Endothelial cell of umbilical vein (primary cell): Measurements from ENCODE around the gene ADAMTS19. TPM values are rescaled to one million over a fixed set of nuclear protein-coding genes. Genes with fewer than 3 reads are reported as not detected.
"Not testable (repeated sequence)": the region's sequence is repeated elsewhere in the genome, so short reads cannot be mapped to it uniquely, and the experiment has no call there.

Experiments used
- BruUV-seq: library from RNA; stranded (reverse); fragments of 400-500 nt; replicated peaks from 2 replicates; lab custom pipeline; 2021; lab: Mats Ljungman, UMichigan
- CTCF ChIA-PET: fragments of 300-600, 350-600 bp; sonication (Branson Sonifier 250); formaldehyde crosslinking; loops from one replicate; lab custom pipeline; 2021; ENCODE audit warnings: antibody characterized with exemption, inconsistent platforms; lab: Charles Lee
- POLR2A ChIA-PET: fragments of 300-600, 350-600 bp; sonication (Branson Sonifier 250); formaldehyde crosslinking; loops from one replicate; lab custom pipeline; 2021; ENCODE audit warnings: antibody characterized with exemption, inconsistent platforms; lab: Charles Lee
- DNase-seq: peaks from one replicate; pipeline ENCODE4 v3.0.0-alpha.2; 2011; ENCODE audit warnings: low read depth, low spot score
- FAIRE-seq: peaks from 2 replicates; lab custom pipeline; 2011; peaks lifted over from hg19 to GRCh38; lab: Jason Lieb, UNC
- H2AFZ ChIP-seq: 2 replicates; pipeline ENCODE4 v1.6.0; 2012; ENCODE audit warnings: low read depth, low read length, control low read depth, inconsistent platforms
- H3K27ac ChIP-seq: 2 replicates; pipeline ENCODE4 v1.5.1; 2011; ENCODE audit warnings: low read depth, mild to moderate bottlenecking, control low read depth, low read length, moderate library complexity; ENCODE audit not compliant: insufficient read depth
- H3K27me3 ChIP-seq, 2 experiments: 2 replicates each; pipeline versions ENCODE4 v1.6.0 to v1.6.1; 2011; ENCODE audit warnings: low read length in 2 of 2, mixed read lengths in 1 of 2; ENCODE audit not compliant: control insufficient read depth in 2 of 2, insufficient read depth in 2 of 2
- H3K36me3 ChIP-seq, 2 experiments: 2 replicates in 1 of 2; 3 replicates in 1 of 2; pipeline ENCODE4 v1.5.1; 2011; ENCODE audit warnings: low read length in 2 of 2, mild to moderate bottlenecking in 1 of 2, moderate library complexity in 1 of 2; ENCODE audit not compliant: control insufficient read depth in 2 of 2, insufficient read depth in 2 of 2; ENCODE audit errors: extremely low read depth in 1 of 2
- H3K4me1 ChIP-seq: 3 replicates; pipeline ENCODE4 v1.5.1; 2011; ENCODE audit warnings: mild to moderate bottlenecking, low read length; ENCODE audit not compliant: control insufficient read depth, insufficient read depth; ENCODE audit errors: extremely low read depth
- H3K4me2 ChIP-seq: 2 replicates; pipeline ENCODE4 v1.6.1; 2011; ENCODE audit warnings: low read length, control low read depth, mixed read lengths; ENCODE audit not compliant: insufficient read depth
- H3K4me3 ChIP-seq, 3 experiments: fragments of 200-600 bp in 1 of 3; sonication (generic), shearing (Covaris generic) in 1 of 3; replicated peaks in 1 of 3; 2 replicates each; pipeline ENCODE4 v1.5.1; 2011 to 2016; ENCODE audit warnings: control low read depth in 3 of 3, low read length in 3 of 3, mild to moderate bottlenecking in 2 of 3, inconsistent platforms in 1 of 3, low read depth in 1 of 3, moderate library complexity in 1 of 3; ENCODE audit not compliant: insufficient read depth in 1 of 3
- H3K79me2 ChIP-seq: 2 replicates; pipeline ENCODE4 v1.6.0; 2012; ENCODE audit warnings: low read length, inconsistent platforms; ENCODE audit not compliant: control insufficient read depth, insufficient read depth
- H3K9ac ChIP-seq: replicated peaks from 2 replicates; pipeline ENCODE3; 2011; ENCODE audit warnings: low read length, control low read depth; ENCODE audit not compliant: insufficient read depth; ENCODE audit errors: extremely low read depth
- H3K9me1 ChIP-seq: replicated peaks from 3 replicates; pipeline ENCODE4 v1.6.0; 2011; ENCODE audit warnings: mild to moderate bottlenecking, low read length; ENCODE audit not compliant: control insufficient read depth, insufficient read depth; ENCODE audit errors: extremely low read depth
- H3K9me3 ChIP-seq: replicated peaks from 2 replicates; pipeline ENCODE4 v1.5.1; 2012; ENCODE audit warnings: low read length, inconsistent platforms; ENCODE audit not compliant: control insufficient read depth, insufficient read depth
- H4K20me1 ChIP-seq: replicated peaks from 2 replicates; pipeline ENCODE3; 2011; ENCODE audit warnings: mild to moderate bottlenecking, low read length; ENCODE audit not compliant: control insufficient read depth, insufficient read depth; ENCODE audit errors: extremely low read depth
- EZH2 ChIP-seq: IDR thresholded peaks from 2 replicates; pipeline ENCODE4 v1.6.1; 2012; ENCODE audit warnings: borderline replicate concordance, low read depth, mild to moderate bottlenecking, moderate library complexity, low read length, inconsistent platforms; ENCODE audit not compliant: severe bottlenecking
- FOS ChIP-seq: IDR thresholded peaks from 2 replicates; pipeline ENCODE4 v1.6.1; 2011; ENCODE audit warnings: mild to moderate bottlenecking, low read length, moderate library complexity, borderline replicate concordance; ENCODE audit not compliant: insufficient read depth
- GATA2 ChIP-seq: IDR thresholded peaks from 2 replicates; pipeline ENCODE4 v1.7.0; 2011; ENCODE audit warnings: low read depth, mild to moderate bottlenecking, moderate library complexity, mixed read lengths, low read length; ENCODE audit not compliant: insufficient read length, insufficient read depth
- JUN ChIP-seq: IDR thresholded peaks from 2 replicates; pipeline ENCODE4 v1.6.1; 2011; ENCODE audit warnings: borderline replicate concordance, low read depth; ENCODE audit not compliant: insufficient read length, insufficient read depth
- MYC ChIP-seq: IDR thresholded peaks from one replicate; pipeline ENCODE4 v1.6.1; 2011; ENCODE audit warnings: mild to moderate bottlenecking, low read depth, low read length
- POLR2A ChIP-seq: IDR thresholded peaks from 2 replicates; pipeline ENCODE4 v1.6.1; 2012; ENCODE audit warnings: low read depth, mild to moderate bottlenecking, control low read depth, low read length
- POLR2AphosphoS5 ChIP-seq: IDR thresholded peaks from 2 replicates; pipeline ENCODE4 v1.6.1; 2012; ENCODE audit warnings: low read depth, mild to moderate bottlenecking, control low read depth, low read length, moderate library complexity; ENCODE audit not compliant: insufficient read depth
- dilution Hi-C: fragments of 300-500 bp; cut with MboI; formaldehyde crosslinking; loops from one replicate; pipeline ENCODE4 v1.15.0; 2019; ENCODE audit warnings: low sequenced_read_pairs; ENCODE audit not compliant: extremely low pct_ligation_motif_present
- intact Hi-C: fragments of 100-400 bp; cut with micrococcal nuclease; formaldehyde crosslinking; loops from one replicate; pipeline ENCODE4 v1.10.0; 2022
- polyA plus RNA-seq, 4 experiments: library from polyadenylated mRNA; depleted of rRNA in 3 of 4; stranded (reverse) in 3 of 4; unstranded in 1 of 4; fragments of >200 nt; gene quantifications; 2 replicates each; pipeline versions ENCODE4 v1.2.1 to v1.2.3, GENCODE V29; 2011 to 2012; ENCODE audit warnings: missing spikeins in 1 of 4
- total RNA-seq: library from RNA; stranded (reverse); gene quantifications from 2 replicates; pipeline ENCODE4 v1.2.3, GENCODE V29; 2021
- TF ChIP-seq, protein P1 (sequence below): IDR thresholded peaks from 2 replicates; pipeline ENCODE4 v1.6.1; 2011; ENCODE audit not compliant: insufficient read depth, insufficient read length

Gene ADAMTS19
- total and polyA plus RNA-seq, 2 donors (not counting 3 experiments of a cell fraction or from before 2014, with no cell fraction given): not detected

- H3K27ac ChIP-seq, H4K20me1 ChIP-seq, DNase-seq, H2AFZ ChIP-seq, BruUV-seq, intact Hi-C loops, H3K36me3 ChIP-seq, H3K4me2 ChIP-seq, H3K9ac ChIP-seq, CTCF ChIA-PET, POLR2A ChIA-PET, H3K4me1 ChIP-seq, FAIRE-seq, H3K79me2 ChIP-seq, dilution Hi-C loops, H3K27me3 ChIP-seq, H3K9me1 ChIP-seq, H3K9me3 ChIP-seq, H3K4me3 ChIP-seq: not testable (repeated sequence)
These were observed 124.4 kb downstream of the ADAMTS19 start for GRCh38 chr5:129584496-129584895.

DNA sequence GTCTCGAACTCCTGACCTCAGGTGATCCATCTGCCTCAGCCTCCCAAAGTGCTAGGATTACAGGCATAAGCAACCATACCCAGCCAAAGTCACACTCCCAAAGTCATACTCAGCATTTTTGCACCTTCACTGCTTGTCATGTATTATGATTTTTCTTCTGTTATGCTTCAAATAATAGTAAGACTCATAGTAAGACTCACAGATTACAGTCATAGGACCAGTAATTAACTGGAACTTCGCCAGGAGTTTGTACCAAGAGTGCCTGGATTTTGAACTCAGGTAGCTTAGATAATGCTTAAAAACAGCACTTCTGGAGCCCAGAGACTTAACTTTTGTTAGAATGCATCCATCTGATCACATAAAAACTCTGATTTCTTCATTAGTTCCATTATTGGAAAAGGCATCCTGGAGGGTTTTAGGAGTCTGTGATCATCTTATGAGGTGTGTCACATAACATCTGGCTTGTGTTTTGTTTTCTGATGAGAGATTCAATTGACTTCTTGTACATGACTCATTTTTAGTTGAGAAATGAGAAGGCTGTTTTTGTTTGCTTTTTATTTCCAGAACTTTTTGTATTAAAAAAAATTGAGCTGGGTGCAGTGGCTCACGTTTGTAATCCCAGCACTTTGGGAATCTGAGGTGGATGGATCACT is 131.5 kb downstream of the ADAMTS19 start:
- TF ChIP-seq GATA2 (no peak), MYC (no peak), POLR2A (no peak), EZH2 (no peak), JUN (no peak), POLR2AphosphoS5 (no peak), FOS (no peak)
- TF ChIP-seq, protein P1, sequence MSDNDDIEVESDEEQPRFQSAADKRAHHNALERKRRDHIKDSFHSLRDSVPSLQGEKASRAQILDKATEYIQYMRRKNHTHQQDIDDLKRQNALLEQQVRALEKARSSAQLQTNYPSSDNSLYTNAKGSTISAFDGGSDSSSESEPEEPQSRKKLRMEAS: no peak
- ChIA-PET CTCF (no interaction called here), POLR2A (no interaction called here)
- H3K36me3 ChIP-seq: no peaks in the 10 kb centered on the region
- no peaks in the 10 kb centered on the region for H3K79me2 ChIP-seq
- no TSS peak for BruUV-seq
- no peak overlapping the region for H3K4me3 ChIP-seq
- H3K9me3 ChIP-seq: no peaks in the 10 kb centered on the region
- H3K4me2 ChIP-seq: no peak overlapping the region
- no peak overlapping the region for H3K27ac ChIP-seq
- H3K27me3 ChIP-seq: no peaks in the 10 kb centered on the region
- dilution Hi-C loops (no loop called here), intact Hi-C loops (no loop called here)
- no peak overlapping the region for H3K9ac ChIP-seq
- no peak for FAIRE-seq
- no peak overlapping the region for H2AFZ ChIP-seq
- no peaks in the 10 kb centered on the region for H3K9me1 ChIP-seq
- no peaks in the 10 kb centered on the region for H3K4me1 ChIP-seq
- DNase-seq: no peak
- no peaks in the 10 kb centered on the region for H4K20me1 ChIP-seq
